H9 (cell line): ENCODE measurements around the gene NDST1. TPM values are rescaled to one million over a fixed set of nuclear protein-coding genes. Genes with fewer than 3 reads are reported as not detected.

Experiments
- DNase-seq: peaks from one replicate; pipeline ENCODE4 v3.0.0-alpha.2; 2017
- H2AFZ ChIP-seq: one replicate; pipeline ENCODE4 v1.6.1; 2013; ENCODE audit warnings: mild to moderate bottlenecking, low read length, control low read depth, moderate library complexity
- H2AK5ac ChIP-seq: 2 replicates; pipeline ENCODE4 v1.6.1; 2013; ENCODE audit warnings: low read length, control low read depth, mixed read lengths; ENCODE audit not compliant: insufficient read length
- H2BK120ac ChIP-seq: one replicate; pipeline ENCODE4 v1.6.1; 2013; ENCODE audit warnings: low read depth, mild to moderate bottlenecking, low read length, control low read depth, inconsistent platforms; ENCODE audit not compliant: poor library complexity, severe bottlenecking
- H2BK12ac ChIP-seq: 2 replicates; pipeline ENCODE4 v1.6.1; 2013; ENCODE audit warnings: low read length, control low read depth, mixed read lengths, low read depth; ENCODE audit not compliant: insufficient read length
- H2BK15ac ChIP-seq: 2 replicates; pipeline ENCODE4 v1.6.1; 2013; ENCODE audit warnings: low read depth, low read length, control low read depth
- H2BK20ac ChIP-seq: one replicate; pipeline ENCODE4 v1.6.1; 2013; ENCODE audit warnings: low read depth, mild to moderate bottlenecking, low read length, control low read depth, inconsistent platforms; ENCODE audit not compliant: poor library complexity, severe bottlenecking
- H2BK5ac ChIP-seq: 2 replicates; pipeline ENCODE4 v1.6.1; 2013; ENCODE audit warnings: low read length, control low read depth, mixed read lengths; ENCODE audit not compliant: insufficient read length
- H3K14ac ChIP-seq: 2 replicates; pipeline ENCODE4 v1.6.1; 2013; ENCODE audit warnings: low read length, control low read depth; ENCODE audit not compliant: insufficient read depth
- H3K18ac ChIP-seq: 2 replicates; pipeline ENCODE4 v1.6.1; 2013; ENCODE audit warnings: low read depth, mild to moderate bottlenecking, mixed read lengths, low read length, control low read depth; ENCODE audit not compliant: insufficient read length
- H3K23ac ChIP-seq: 2 replicates; pipeline ENCODE4 v1.6.1; 2013; ENCODE audit warnings: low read length, control low read depth, mixed read lengths, low read depth; ENCODE audit not compliant: insufficient read length
- H3K23me2 ChIP-seq: 2 replicates; pipeline ENCODE4 v1.6.1; 2013; ENCODE audit warnings: low read depth, mild to moderate bottlenecking, mixed read lengths, low read length, control low read depth; ENCODE audit not compliant: insufficient read length, poor library complexity, severe bottlenecking
- H3K27ac ChIP-seq: 2 replicates; pipeline ENCODE4 v1.5.1; 2013; ENCODE audit warnings: low read length, control low read depth, mixed read lengths, low read depth; ENCODE audit not compliant: insufficient read length
- H3K27me3 ChIP-seq: 2 replicates; pipeline ENCODE4 v1.6.1; 2013; ENCODE audit warnings: low read length, control low read depth, inconsistent platforms; ENCODE audit not compliant: insufficient read depth
- H3K4ac ChIP-seq: 2 replicates; pipeline ENCODE4 v1.6.1; 2013; ENCODE audit warnings: low read depth, mild to moderate bottlenecking, control low read depth, inconsistent platforms, low read length, moderate library complexity
- H3K4me1 ChIP-seq: 2 replicates; pipeline ENCODE4 v1.6.1; 2013; ENCODE audit warnings: low read length, control low read depth, inconsistent platforms; ENCODE audit not compliant: insufficient read depth
- H3K4me2 ChIP-seq: 2 replicates; pipeline ENCODE4 v1.6.1; 2013; ENCODE audit warnings: low read length, control low read depth, mixed read lengths; ENCODE audit not compliant: insufficient read length, insufficient read depth
- H3K56ac ChIP-seq: 2 replicates; pipeline ENCODE4 v1.6.1; 2013; ENCODE audit warnings: low read depth, mild to moderate bottlenecking, mixed read lengths, low read length, control low read depth; ENCODE audit not compliant: insufficient read length
- H3K79me1 ChIP-seq: 2 replicates; pipeline ENCODE4 v1.6.1; 2013; ENCODE audit warnings: low read depth, mild to moderate bottlenecking, moderate library complexity, low read length, control low read depth, inconsistent platforms; ENCODE audit not compliant: insufficient read depth, poor library complexity, severe bottlenecking
- H3K79me2 ChIP-seq: 2 replicates; pipeline ENCODE4 v1.6.1; 2013; ENCODE audit warnings: low read length, control low read depth, inconsistent platforms; ENCODE audit not compliant: insufficient read depth
- H3K9ac ChIP-seq: 2 replicates; pipeline ENCODE4 v1.6.1; 2013; ENCODE audit warnings: low read length, control low read depth, mixed read lengths; ENCODE audit not compliant: insufficient read length; ENCODE audit errors: extremely low read depth
- H3K9me3 ChIP-seq: one replicate; pipeline ENCODE4 v1.6.1; 2013; ENCODE audit warnings: low read depth, low read length, inconsistent platforms; ENCODE audit not compliant: control insufficient read depth
- H3T11ph ChIP-seq: one replicate; pipeline ENCODE4 v1.6.1; 2013; ENCODE audit warnings: mild to moderate bottlenecking, low read length, control low read depth, inconsistent platforms
- H4K20me1 ChIP-seq: one replicate; pipeline ENCODE4 v1.6.1; 2013; ENCODE audit not compliant: control insufficient read depth, insufficient read length, insufficient read depth
- H4K5ac ChIP-seq: 2 replicates; pipeline ENCODE4 v1.6.1; 2013; ENCODE audit warnings: low read depth, mild to moderate bottlenecking, mixed read lengths, low read length, control low read depth; ENCODE audit not compliant: insufficient read length
- H4K8ac ChIP-seq: replicated peaks from 2 replicates; pipeline ENCODE4 v1.6.1; 2013; ENCODE audit warnings: low read length, control low read depth, mixed read lengths, low read depth; ENCODE audit not compliant: insufficient read length
- H4K91ac ChIP-seq: 2 replicates; pipeline ENCODE4 v1.6.1; 2013; ENCODE audit warnings: low read depth, mild to moderate bottlenecking, moderate library complexity, mixed read lengths, low read length, control low read depth; ENCODE audit not compliant: insufficient read length
- H3K27ac Mint-ChIP-seq, 3 experiments: 2 replicates in 2 of 3; 3 replicates in 1 of 3; pipeline ENCODE4 v1.8.0; 2020 to 2021; ENCODE audit warnings: mixed read lengths in 3 of 3, mild to moderate bottlenecking in 1 of 3, moderate library complexity in 1 of 3
- H3K27me3 Mint-ChIP-seq: 2 replicates; pipeline ENCODE4 v1.8.0; 2021; ENCODE audit warnings: low read depth, mild to moderate bottlenecking, moderate library complexity, mixed read lengths
- H3K36me3 Mint-ChIP-seq, 3 experiments: 2 replicates in 2 of 3; 3 replicates in 1 of 3; pipeline ENCODE4 v1.8.0; 2020 to 2021; ENCODE audit warnings: low read depth in 3 of 3, mixed read lengths in 3 of 3; ENCODE audit not compliant: insufficient read depth in 1 of 3
- H3K4me1 Mint-ChIP-seq, 2 experiments: 2 replicates each; pipeline ENCODE4 v1.8.0; 2020; ENCODE audit warnings: mixed read lengths in 2 of 2
- H3K4me3 Mint-ChIP-seq, 2 experiments: 2 replicates in 1 of 2; 3 replicates in 1 of 2; pipeline ENCODE4 v1.8.0; 2020 to 2021; ENCODE audit warnings: mild to moderate bottlenecking in 2 of 2, mixed read lengths in 2 of 2, moderate library complexity in 1 of 2
- H3K9me3 Mint-ChIP-seq, 2 experiments: 2 replicates in 1 of 2; 3 replicates in 1 of 2; pipeline ENCODE4 v1.8.0; 2020; ENCODE audit warnings: mild to moderate bottlenecking in 2 of 2, mixed read lengths in 2 of 2, moderate library complexity in 1 of 2
- CTCF ChIP-seq: fragments of 200-600 bp; sonication (generic); conservative IDR thresholded peaks from 3 replicates; pipeline ENCODE4 v1.8.0; 2021; ENCODE audit warnings: antibody characterized with exemption, mild to moderate bottlenecking
- WGBS: extraction: QIAGEN DNeasy Blood & Tissue Kit; methylation state at CpG from one replicate; pipeline ENCODE4 v1.1.7; 2013; ENCODE audit warnings: missing lambda C conversion rate, low lambda C conversion rate, mixed read lengths; ENCODE audit not compliant: insufficient read length; ENCODE audit errors: extremely low coverage; 5-methylcytosine and 5-hydroxymethylcytosine counted together
- total RNA-seq: library from RNA; stranded (reverse); gene quantifications from 2 replicates; pipeline ENCODE4 v1.2.1, GENCODE V29; 2021

NDST1 gene
- total RNA-seq, 1 experiment from 2014 or later: 65.5 TPM

GRCh38 chr5:150499437-150499956 lies 8.4 kb upstream of the NDST1 start:
- TF ChIP-seq CTCF: no peak
- Histone ChIP-seq H3K56ac (no peak overlapping the region), H4K8ac (no peak overlapping the region), H4K91ac (no peak overlapping the region), H3K27me3 (no peaks in the 10 kb centered on the region), H2BK15ac (no peak overlapping the region), H3K4me1 (peaks cover 8% of the 10 kb centered on the region), H2BK120ac (no peak overlapping the region), H2BK20ac (no peak overlapping the region), H3K23ac (no peak overlapping the region), H3K9me3 (no peaks in the 10 kb centered on the region), H2BK12ac (no peak overlapping the region), H2AFZ (no peak overlapping the region), H3K9ac (no peak overlapping the region), H4K5ac (no peak overlapping the region), H3K4ac (no peak overlapping the region), H3K79me1 (peaks cover 10% of the 10 kb centered on the region), H3T11ph (no peak overlapping the region), H3K4me2 (no peak overlapping the region), H3K23me2 (no peaks in the 10 kb centered on the region), H3K79me2 (peaks cover 15% of the 10 kb centered on the region; the same call in 1 of the 2 replicates), H4K20me1 (no peaks in the 10 kb centered on the region), H2AK5ac (no peak overlapping the region), H3K18ac (no peak overlapping the region), H3K27ac (no peak overlapping the region), H2BK5ac (no peak overlapping the region), H3K14ac (no peak overlapping the region)
- no CpG with 5 or more reads among the region's 7 CpGs for WGBS
- Mint-ChIP-seq H3K4me3 (no peak overlapping the region), H3K27ac (peak overlapping the region in 2 of 3 experiments; percentile 61 to 79; a peak in 1 of 7 replicates), H3K9me3 (no peaks in the 10 kb centered on the region), H3K4me1 (peaks cover 59 to 61% of the 10 kb centered on the region in 2 experiments), H3K36me3 (peaks cover 1 to 13% (median 5%) of the 10 kb centered on the region in 3 experiments; a peak in 5 of 7 replicates), H3K27me3 (no peaks in the 10 kb centered on the region)
- no peak for DNase-seq
